ENCODE results near the gene NDST3.

Gene NDST3

DNA sequence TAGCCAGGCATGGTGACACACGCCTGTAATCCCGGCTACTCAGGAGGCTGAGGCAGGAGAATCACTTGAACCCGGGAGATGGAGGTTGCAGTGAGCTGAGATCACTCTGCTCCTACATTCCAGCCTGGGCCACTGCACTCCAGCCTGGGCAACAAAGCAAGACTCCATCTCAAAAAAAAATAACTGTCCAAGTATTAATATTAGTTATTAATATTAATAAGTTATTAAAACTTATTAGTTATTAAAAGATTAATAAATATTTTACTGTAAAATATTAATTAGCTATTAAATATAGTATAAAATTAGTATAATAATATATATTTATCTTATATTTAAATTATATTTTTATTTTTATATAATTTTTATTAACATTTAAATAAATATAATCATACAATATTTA, 19.5 kb upstream of the NDST3 start:
- no peak for TF ChIP-seq ZFX (IDR thresholded peaks at IDR 0.05)
- TF ChIP-seq, protein P1, sequence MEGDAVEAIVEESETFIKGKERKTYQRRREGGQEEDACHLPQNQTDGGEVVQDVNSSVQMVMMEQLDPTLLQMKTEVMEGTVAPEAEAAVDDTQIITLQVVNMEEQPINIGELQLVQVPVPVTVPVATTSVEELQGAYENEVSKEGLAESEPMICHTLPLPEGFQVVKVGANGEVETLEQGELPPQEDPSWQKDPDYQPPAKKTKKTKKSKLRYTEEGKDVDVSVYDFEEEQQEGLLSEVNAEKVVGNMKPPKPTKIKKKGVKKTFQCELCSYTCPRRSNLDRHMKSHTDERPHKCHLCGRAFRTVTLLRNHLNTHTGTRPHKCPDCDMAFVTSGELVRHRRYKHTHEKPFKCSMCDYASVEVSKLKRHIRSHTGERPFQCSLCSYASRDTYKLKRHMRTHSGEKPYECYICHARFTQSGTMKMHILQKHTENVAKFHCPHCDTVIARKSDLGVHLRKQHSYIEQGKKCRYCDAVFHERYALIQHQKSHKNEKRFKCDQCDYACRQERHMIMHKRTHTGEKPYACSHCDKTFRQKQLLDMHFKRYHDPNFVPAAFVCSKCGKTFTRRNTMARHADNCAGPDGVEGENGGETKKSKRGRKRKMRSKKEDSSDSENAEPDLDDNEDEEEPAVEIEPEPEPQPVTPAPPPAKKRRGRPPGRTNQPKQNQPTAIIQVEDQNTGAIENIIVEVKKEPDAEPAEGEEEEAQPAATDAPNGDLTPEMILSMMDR (conservative IDR thresholded peaks at IDR 0.05), result no peak
- H3K27ac ChIP-seq, result no peak overlapping the region

DNA sequence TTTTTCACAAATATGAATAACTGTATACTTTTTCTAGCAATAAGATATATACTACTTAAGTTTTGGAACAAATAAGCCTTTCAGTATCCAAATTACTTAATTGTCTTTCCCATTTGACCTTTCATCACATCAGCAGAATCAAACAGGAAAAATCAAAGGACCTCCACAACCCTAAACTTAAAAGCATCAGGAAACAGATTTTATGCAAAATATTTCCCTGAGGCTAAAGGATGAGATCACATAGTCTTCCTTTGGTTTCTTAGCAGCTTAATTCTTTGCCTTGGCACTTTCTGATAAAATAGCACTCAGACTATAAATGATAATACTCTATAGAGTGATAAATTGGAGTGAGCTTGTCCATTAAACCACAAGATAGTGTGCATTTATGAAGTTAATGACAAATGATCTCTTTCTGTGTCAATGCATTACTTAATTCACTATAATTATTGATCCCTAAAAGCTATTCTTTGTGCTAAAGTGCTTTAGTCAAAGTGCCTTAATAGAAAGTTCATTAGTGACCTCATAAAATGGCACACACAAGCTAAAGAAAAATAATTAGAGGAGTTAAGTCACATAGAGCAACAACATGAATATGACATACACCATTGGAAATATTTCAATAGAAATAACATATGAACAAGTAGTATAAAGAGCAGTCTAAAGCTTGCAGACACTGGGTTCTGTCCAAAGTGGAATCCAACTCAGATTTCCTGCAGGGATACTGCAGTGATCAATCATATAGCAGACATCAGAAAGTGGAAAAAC, 15.7 kb upstream of the NDST3 start:
- H3K27ac ChIP-seq, result no peak overlapping the region
- no peak for TF ChIP-seq ZFX (IDR thresholded peaks at IDR 0.05)
- TF ChIP-seq, protein P1 (conservative IDR thresholded peaks at IDR 0.05), result no peak

DNA sequence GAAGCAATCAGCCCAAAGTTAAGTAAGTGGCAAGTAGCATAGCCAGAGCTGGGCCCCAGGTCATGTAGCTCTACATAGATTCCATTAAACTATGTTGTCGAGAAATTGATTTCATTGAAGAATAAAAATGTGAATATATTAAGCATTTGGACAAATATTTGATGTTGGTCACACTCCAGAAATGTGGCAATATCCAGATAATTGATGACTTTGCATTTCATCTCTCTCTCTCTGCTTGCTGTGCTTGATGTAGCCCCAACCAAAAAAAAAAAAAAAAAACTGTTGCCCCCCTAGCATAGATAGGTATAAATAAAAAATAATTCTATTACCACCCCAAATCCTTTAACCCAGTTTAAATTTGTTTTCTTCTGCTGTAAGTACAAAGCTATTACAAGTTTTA, 7.5 kb upstream of the NDST3 start:
- H3K27ac ChIP-seq, result no peak overlapping the region
- TF ChIP-seq, protein P1 (conservative IDR thresholded peaks at IDR 0.05), result no peak
- no peak for TF ChIP-seq ZFX (IDR thresholded peaks at IDR 0.05)

DNA sequence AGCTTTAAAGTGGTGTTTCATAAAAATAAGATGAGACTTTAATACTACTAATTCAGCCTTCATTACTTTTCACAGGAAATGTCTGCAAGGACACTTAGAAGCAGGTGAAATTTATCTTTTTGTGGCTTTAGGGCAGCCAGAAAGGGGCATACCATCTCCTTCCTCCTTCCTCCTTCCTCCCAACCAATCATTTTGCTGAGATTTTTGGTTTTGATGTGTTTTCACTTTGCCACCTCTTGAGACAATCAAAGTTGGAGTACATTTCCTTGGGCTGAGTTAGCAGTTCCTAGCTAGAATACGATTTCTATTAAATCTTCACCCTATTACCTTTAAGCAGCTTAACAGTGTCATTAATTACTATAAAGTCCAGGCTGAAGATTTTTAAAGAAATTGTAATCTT, 5.1 kb upstream of the NDST3 start:
- H3K27ac ChIP-seq, result no peak overlapping the region
- TF ChIP-seq, protein P1 (conservative IDR thresholded peaks at IDR 0.05), result no peak
- no peak for TF ChIP-seq ZFX (IDR thresholded peaks at IDR 0.05)

DNA sequence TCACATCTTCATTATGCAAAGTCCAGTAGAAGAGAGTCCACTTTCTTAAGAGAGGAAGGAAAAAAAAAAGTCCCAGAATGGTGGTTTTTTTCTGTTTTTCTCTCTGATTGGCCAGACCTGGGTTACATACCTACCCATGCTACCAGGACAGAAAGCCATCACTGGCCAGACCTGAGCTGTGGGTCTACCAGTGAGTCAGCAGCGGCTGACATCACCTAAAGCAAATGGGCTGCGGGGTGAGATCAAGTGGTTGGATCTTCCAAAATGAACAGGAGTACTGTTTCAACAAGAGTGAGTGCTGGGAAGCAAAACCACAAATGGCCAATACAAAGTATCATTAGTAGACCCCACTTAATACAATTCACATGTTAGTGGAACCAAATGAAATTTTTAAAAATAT, 1.6 kb upstream of the NDST3 start:
- TF ChIP-seq, protein P1 (conservative IDR thresholded peaks at IDR 0.05), result no peak
- TF ChIP-seq ZFX (IDR thresholded peaks at IDR 0.05), result no peak
- H3K27ac ChIP-seq, result no peak overlapping the region

DNA sequence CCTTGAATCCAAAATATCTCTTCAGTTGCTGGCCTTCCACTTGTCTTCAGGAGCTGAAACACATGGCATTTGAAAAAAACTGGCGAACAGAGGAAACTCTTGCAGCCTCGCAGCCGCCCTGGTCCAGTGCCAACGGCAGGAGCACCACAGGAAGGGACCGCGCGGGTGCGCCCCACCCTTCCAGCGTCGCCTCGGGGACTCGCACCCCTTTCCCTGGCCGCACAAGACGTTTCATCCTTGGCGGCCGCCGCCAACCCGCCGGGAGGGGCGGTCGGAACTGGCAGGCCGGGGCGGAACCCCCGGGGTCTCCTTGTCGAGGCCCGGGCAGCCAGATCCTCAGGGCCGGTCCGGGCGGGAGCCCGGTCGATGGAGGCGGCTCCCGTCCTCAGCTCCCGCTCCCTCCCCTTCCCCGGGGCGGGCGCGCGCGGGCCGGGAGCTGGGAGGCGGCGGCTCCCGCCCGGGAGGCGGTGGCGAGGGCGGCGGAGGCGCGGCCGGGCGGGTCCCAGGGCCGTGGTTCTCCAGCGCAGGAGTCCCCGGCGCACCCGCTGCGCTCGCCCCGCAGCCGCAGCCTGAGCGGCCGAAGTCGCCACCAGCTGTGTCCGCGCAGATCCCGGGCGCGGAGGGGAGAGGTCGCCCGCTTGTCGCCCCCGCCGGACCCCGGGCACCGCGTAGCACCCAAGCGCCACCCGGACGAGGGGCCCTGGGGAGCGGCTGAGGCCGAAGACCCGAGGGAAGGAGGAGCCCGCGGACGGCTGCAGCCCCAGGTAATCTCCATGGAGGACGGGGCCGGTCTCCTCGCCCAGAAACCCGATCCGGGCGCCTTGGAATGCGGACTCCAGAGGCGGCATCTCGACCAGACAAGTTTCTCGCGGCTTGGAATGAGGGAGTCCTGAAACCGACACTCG, 886 bp upstream of the NDST3 start:
- H3K27ac ChIP-seq, result no peak overlapping the region
- no peak for TF ChIP-seq ZFX (IDR thresholded peaks at IDR 0.05)
- TF ChIP-seq, protein P1 (conservative IDR thresholded peaks at IDR 0.05), result no peak

DNA sequence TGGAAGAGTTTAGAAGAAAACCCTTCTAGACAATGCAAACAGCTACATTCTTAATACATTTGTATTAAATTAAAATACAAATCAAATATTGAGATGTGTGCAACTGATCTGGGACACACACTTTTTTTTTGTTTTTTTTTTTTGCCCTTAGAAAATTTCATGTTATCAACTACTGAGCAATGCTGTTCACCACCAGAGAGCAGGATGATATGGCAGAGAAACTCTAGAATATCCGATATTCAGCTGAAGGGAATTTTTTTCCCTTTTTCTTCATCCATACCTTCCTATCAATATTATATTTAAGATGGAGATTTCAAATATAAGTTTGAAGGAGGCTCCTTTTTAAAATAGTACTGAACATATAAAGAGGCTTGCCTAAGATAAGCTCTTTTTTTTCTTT, 1.0 kb downstream of the NDST3 start:
- TF ChIP-seq ZFX (IDR thresholded peaks at IDR 0.05), result no peak
- TF ChIP-seq, protein P1 (conservative IDR thresholded peaks at IDR 0.05), result no peak
- H3K27ac ChIP-seq, result no peak overlapping the region
